H1 (cell line): Measurements from ENCODE around the gene PAK5. TPM values are rescaled to one million over a fixed set of nuclear protein-coding genes. Genes with fewer than 3 reads are reported as not detected.

Source experiments
- NRF1 ChIP-seq: IDR thresholded peaks from 2 replicates; pipeline ENCODE4 v1.6.1; 2011; ENCODE audit warnings: mild to moderate bottlenecking, low read depth, low read length, improper control_type of control experiment
- POLR2AphosphoS5 ChIP-seq: IDR thresholded peaks from 2 replicates; pipeline ENCODE4 v1.6.1; 2011; ENCODE audit warnings: low read depth, low read length
- TBP ChIP-seq: IDR thresholded peaks from 2 replicates; pipeline ENCODE4 v1.6.1; 2011; ENCODE audit warnings: low read depth, low read length, improper control_type of control experiment
- polyA plus RNA-seq, 7 experiments: library from polyadenylated mRNA; depleted of rRNA in 3 of 7; stranded (reverse) in 5 of 7; unstranded in 2 of 7; fragments of >200 nt in 5 of 7; fragments of 200-250 nt in 2 of 7; gene quantifications; 1 replicate in 5 of 7; 2 replicates in 1 of 7; 4 replicates in 1 of 7; pipeline versions ENCODE4 v1.2.1 to v1.2.3, GENCODE V29; 2011 to 2013; ENCODE audit warnings: missing spikeins in 2 of 7, mixed read lengths in 2 of 7
- total RNA-seq: library from RNA; stranded (reverse); fragmentation: NEBNext Ultra II Directional; extraction: Animal tissue kit (Norgen Biotek cat#: 25700); gene quantifications from 2 replicates; pipeline ENCODE4 v1.2.1, GENCODE V29; 2021
- TF ChIP-seq, protein P1 (sequence below): fragments of 300-600 bp; sonication (generic); IDR thresholded peaks from 2 replicates; pipeline ENCODE4 v1.7.1; 2012; ENCODE audit warnings: low read length, moderate library complexity, mild to moderate bottlenecking, inconsistent platforms; ENCODE audit not compliant: insufficient replicate concordance
- TF ChIP-seq, protein P2 (sequence below): IDR thresholded peaks from 2 replicates; pipeline ENCODE4 v1.6.1; 2012; ENCODE audit warnings: inconsistent platforms

The PAK5 gene
- total and polyA plus RNA-seq, 2 of the 8 experiments (the other 6 are each of a cell fraction or from before 2014, with no cell fraction given) = 0.54 to 0.80 TPM

DNA sequence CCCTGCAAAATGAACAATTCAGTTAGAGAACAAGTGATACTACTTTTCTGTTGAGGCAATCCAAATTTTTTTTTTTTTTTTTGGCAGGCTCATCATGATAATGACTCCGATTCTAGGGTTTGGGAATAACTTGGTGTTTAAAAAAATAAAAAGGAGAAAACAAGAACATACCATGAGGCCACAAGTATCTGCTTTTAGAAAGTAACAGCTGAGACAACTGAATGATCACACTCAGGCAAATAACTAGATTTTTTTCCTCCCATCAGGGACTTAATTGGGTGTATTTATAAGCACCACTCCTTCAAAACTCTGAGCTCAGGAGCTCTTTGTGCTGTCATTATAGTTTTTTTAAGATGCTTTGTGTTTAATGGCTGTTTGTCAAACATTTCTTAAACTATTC is 29.6 kb downstream of the PAK5 start (continued):
- TF ChIP-seq, protein P1, sequence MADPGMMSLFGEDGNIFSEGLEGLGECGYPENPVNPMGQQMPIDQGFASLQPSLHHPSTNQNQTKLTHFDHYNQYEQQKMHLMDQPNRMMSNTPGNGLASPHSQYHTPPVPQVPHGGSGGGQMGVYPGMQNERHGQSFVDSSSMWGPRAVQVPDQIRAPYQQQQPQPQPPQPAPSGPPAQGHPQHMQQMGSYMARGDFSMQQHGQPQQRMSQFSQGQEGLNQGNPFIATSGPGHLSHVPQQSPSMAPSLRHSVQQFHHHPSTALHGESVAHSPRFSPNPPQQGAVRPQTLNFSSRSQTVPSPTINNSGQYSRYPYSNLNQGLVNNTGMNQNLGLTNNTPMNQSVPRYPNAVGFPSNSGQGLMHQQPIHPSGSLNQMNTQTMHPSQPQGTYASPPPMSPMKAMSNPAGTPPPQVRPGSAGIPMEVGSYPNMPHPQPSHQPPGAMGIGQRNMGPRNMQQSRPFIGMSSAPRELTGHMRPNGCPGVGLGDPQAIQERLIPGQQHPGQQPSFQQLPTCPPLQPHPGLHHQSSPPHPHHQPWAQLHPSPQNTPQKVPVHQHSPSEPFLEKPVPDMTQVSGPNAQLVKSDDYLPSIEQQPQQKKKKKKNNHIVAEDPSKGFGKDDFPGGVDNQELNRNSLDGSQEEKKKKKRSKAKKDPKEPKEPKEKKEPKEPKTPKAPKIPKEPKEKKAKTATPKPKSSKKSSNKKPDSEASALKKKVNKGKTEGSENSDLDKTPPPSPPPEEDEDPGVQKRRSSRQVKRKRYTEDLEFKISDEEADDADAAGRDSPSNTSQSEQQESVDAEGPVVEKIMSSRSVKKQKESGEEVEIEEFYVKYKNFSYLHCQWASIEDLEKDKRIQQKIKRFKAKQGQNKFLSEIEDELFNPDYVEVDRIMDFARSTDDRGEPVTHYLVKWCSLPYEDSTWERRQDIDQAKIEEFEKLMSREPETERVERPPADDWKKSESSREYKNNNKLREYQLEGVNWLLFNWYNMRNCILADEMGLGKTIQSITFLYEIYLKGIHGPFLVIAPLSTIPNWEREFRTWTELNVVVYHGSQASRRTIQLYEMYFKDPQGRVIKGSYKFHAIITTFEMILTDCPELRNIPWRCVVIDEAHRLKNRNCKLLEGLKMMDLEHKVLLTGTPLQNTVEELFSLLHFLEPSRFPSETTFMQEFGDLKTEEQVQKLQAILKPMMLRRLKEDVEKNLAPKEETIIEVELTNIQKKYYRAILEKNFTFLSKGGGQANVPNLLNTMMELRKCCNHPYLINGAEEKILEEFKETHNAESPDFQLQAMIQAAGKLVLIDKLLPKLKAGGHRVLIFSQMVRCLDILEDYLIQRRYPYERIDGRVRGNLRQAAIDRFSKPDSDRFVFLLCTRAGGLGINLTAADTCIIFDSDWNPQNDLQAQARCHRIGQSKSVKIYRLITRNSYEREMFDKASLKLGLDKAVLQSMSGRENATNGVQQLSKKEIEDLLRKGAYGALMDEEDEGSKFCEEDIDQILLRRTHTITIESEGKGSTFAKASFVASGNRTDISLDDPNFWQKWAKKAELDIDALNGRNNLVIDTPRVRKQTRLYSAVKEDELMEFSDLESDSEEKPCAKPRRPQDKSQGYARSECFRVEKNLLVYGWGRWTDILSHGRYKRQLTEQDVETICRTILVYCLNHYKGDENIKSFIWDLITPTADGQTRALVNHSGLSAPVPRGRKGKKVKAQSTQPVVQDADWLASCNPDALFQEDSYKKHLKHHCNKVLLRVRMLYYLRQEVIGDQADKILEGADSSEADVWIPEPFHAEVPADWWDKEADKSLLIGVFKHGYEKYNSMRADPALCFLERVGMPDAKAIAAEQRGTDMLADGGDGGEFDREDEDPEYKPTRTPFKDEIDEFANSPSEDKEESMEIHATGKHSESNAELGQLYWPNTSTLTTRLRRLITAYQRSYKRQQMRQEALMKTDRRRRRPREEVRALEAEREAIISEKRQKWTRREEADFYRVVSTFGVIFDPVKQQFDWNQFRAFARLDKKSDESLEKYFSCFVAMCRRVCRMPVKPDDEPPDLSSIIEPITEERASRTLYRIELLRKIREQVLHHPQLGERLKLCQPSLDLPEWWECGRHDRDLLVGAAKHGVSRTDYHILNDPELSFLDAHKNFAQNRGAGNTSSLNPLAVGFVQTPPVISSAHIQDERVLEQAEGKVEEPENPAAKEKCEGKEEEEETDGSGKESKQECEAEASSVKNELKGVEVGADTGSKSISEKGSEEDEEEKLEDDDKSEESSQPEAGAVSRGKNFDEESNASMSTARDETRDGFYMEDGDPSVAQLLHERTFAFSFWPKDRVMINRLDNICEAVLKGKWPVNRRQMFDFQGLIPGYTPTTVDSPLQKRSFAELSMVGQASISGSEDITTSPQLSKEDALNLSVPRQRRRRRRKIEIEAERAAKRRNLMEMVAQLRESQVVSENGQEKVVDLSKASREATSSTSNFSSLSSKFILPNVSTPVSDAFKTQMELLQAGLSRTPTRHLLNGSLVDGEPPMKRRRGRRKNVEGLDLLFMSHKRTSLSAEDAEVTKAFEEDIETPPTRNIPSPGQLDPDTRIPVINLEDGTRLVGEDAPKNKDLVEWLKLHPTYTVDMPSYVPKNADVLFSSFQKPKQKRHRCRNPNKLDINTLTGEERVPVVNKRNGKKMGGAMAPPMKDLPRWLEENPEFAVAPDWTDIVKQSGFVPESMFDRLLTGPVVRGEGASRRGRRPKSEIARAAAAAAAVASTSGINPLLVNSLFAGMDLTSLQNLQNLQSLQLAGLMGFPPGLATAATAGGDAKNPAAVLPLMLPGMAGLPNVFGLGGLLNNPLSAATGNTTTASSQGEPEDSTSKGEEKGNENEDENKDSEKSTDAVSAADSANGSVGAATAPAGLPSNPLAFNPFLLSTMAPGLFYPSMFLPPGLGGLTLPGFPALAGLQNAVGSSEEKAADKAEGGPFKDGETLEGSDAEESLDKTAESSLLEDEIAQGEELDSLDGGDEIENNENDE = no peak
- TF ChIP-seq POLR2AphosphoS5 (no peak), TBP (no peak), NRF1 (no peak)
- TF ChIP-seq, protein P2, sequence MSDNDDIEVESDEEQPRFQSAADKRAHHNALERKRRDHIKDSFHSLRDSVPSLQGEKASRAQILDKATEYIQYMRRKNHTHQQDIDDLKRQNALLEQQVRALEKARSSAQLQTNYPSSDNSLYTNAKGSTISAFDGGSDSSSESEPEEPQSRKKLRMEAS = no peak
